ENCODE data around the gene TLE4. TPM values are rescaled to one million over a fixed set of nuclear protein-coding genes. Genes with fewer than 3 reads are reported as not detected.

Gene TLE4
- total RNA-seq, 4 donors from 2014 or later, result 19.3 to 87.5 (median 41.5) TPM

GRCh38 chr9:79667120-79667519 lies 95.4 kb downstream of the TLE4 start:
- H3K4me1 ChIP-seq, result peaks cover 0 to 10% (median 2%) of the 10 kb centered on the region in 4 donors
- H3K27me3 ChIP-seq, result no peaks in the 10 kb centered on the region
- in situ Hi-C loops (cut with MboI; ENCODE audit: low pct_ligation_motif_present in 1 of 4, low pct_unique_long_range_greater_than_20kb in 1 of 4, low sequenced_read_pairs in 3 of 4), result no loop called here
- 87 to 92% methylated on average over 2 to 3 of the region's 3 CpGs for WGBS, 2 donors (ENCODE audit: low coverage in 1 of 2)
- TF ChIP-seq POLR2A (IDR thresholded peaks at IDR 0.05), result no peak
- no peaks in the 10 kb centered on the region for H3K36me3 ChIP-seq
- intact Hi-C loops (cut with DNase I; ENCODE audit: low total_unique reads), result no loop called here
- no peaks in the 10 kb centered on the region for H3K9me3 ChIP-seq
- H3K27ac ChIP-seq, result no peak overlapping the region
- DNase-seq, result no peak
- H3K4me3 ChIP-seq, result no peak overlapping the region

- no peak overlapping the region for H3K4me3 ChIP-seq
- H3K4me1 ChIP-seq, result peaks cover 0 to 3% (median under 1%) of the 10 kb centered on the region in 4 donors
- no peaks in the 10 kb centered on the region for H3K36me3 ChIP-seq
- intact Hi-C loops (cut with DNase I; ENCODE audit: low total_unique reads) (no loop called here), in situ Hi-C loops (cut with MboI; ENCODE audit: low pct_ligation_motif_present in 1 of 4, low pct_unique_long_range_greater_than_20kb in 1 of 4, low sequenced_read_pairs in 3 of 4) (no loop called here)
- DNase-seq, result no peak
- no peaks in the 10 kb centered on the region for H3K9me3 ChIP-seq
- WGBS, 2 donors (ENCODE audit: low coverage in 1 of 2), result 70 to 74% methylated on average over 8 to 9 of the region's 9 CpGs
- H3K27ac ChIP-seq, result no peak overlapping the region
- TF ChIP-seq POLR2A (IDR thresholded peaks at IDR 0.05), result no peak
- TF ChIP-seq CTCF (IDR thresholded peaks at IDR 0.05), result no peak
- no peak for TF ChIP-seq POLR2AphosphoS5 (IDR thresholded peaks at IDR 0.05)
- TF ChIP-seq EP300 (IDR thresholded peaks at IDR 0.05; ENCODE audit: low read depth), result no peak
- no peaks in the 10 kb centered on the region for H3K27me3 ChIP-seq
These were observed 96.2 kb downstream of the TLE4 start for GRCh38 chr9:79667817-79668436.

- in situ Hi-C loops (cut with MboI; ENCODE audit: low pct_ligation_motif_present in 1 of 4, low pct_unique_long_range_greater_than_20kb in 1 of 4, low sequenced_read_pairs in 3 of 4) (no loop called here), intact Hi-C loops (cut with DNase I; ENCODE audit: low total_unique reads) (no loop called here)
- H3K9me3 ChIP-seq, result no peaks in the 10 kb centered on the region
- H3K27me3 ChIP-seq, result no peaks in the 10 kb centered on the region
- no peak for TF ChIP-seq CTCF (IDR thresholded peaks at IDR 0.05)
- no peak for TF ChIP-seq POLR2AphosphoS5 (IDR thresholded peaks at IDR 0.05)
- no peak for TF ChIP-seq EP300 (IDR thresholded peaks at IDR 0.05; ENCODE audit: low read depth)
- no peak for TF ChIP-seq POLR2A (IDR thresholded peaks at IDR 0.05)
- no peak overlapping the region for H3K27ac ChIP-seq
- H3K36me3 ChIP-seq, result no peaks in the 10 kb centered on the region
- H3K4me1 ChIP-seq, result peaks cover 0 to under 1% (median 0%) of the 10 kb centered on the region in 4 donors
- no peak for DNase-seq
- H3K4me3 ChIP-seq, result no peak overlapping the region
- WGBS, 2 donors (ENCODE audit: low coverage in 1 of 2), result 84 to 94% methylated on average over 4 of the region's 4 CpGs
These were observed 97.2 kb downstream of the TLE4 start for GRCh38 chr9:79668956-79669355.

GRCh38 chr9:79670269-79670961 lies 98.7 kb downstream of the TLE4 start:
- Histone ChIP-seq H3K27ac (no peak overlapping the region), H3K4me3 (no peak overlapping the region), H3K4me1 (no peaks in the 10 kb centered on the region), H3K9me3 (no peaks in the 10 kb centered on the region), H3K36me3 (no peaks in the 10 kb centered on the region), H3K27me3 (no peaks in the 10 kb centered on the region)
- TF ChIP-seq POLR2AphosphoS5 (IDR thresholded peaks at IDR 0.05), result no peak
- intact Hi-C loops (cut with DNase I; ENCODE audit: low total_unique reads) (no loop called here), in situ Hi-C loops (cut with MboI; ENCODE audit: low pct_ligation_motif_present in 1 of 4, low pct_unique_long_range_greater_than_20kb in 1 of 4, low sequenced_read_pairs in 3 of 4) (no loop called here)
- no peak for DNase-seq
- WGBS, 2 donors (ENCODE audit: low coverage in 1 of 2), result 86 to 89% methylated on average over 3 of the region's 3 CpGs

- in situ Hi-C loops (cut with MboI; ENCODE audit: low pct_ligation_motif_present in 1 of 4, low pct_unique_long_range_greater_than_20kb in 1 of 4, low sequenced_read_pairs in 3 of 4) (no loop called here), intact Hi-C loops (cut with DNase I; ENCODE audit: low total_unique reads) (no loop called here)
- WGBS, 2 donors (ENCODE audit: low coverage in 1 of 2), result 85 to 100% methylated on average over 1 to 2 of the region's 2 CpGs
- no peak for DNase-seq
- Histone ChIP-seq H3K9me3 (no peaks in the 10 kb centered on the region), H3K4me3 (no peak overlapping the region), H3K27me3 (no peaks in the 10 kb centered on the region), H3K27ac (no peak overlapping the region), H3K36me3 (no peaks in the 10 kb centered on the region), H3K4me1 (no peaks in the 10 kb centered on the region)
- no peak for TF ChIP-seq CTCF (IDR thresholded peaks at IDR 0.05)
- TF ChIP-seq POLR2AphosphoS5 (IDR thresholded peaks at IDR 0.05), result no peak
- no peak for TF ChIP-seq POLR2A (IDR thresholded peaks at IDR 0.05)
- no peak for TF ChIP-seq EP300 (IDR thresholded peaks at IDR 0.05; ENCODE audit: low read depth)
These were observed 99.8 kb downstream of the TLE4 start for GRCh38 chr9:79671558-79671957.
